H1 (cell line): ENCODE data around the gene CC2D2A. TPM values are rescaled to one million over a fixed set of nuclear protein-coding genes. Genes with fewer than 3 reads are reported as not detected.

Experiments
- CTCF ChIA-PET: fragments of 300-600 bp; sonication (Branson Sonifier 250); formaldehyde crosslinking; loops from one replicate; lab custom pipeline; 2021; ENCODE audit not compliant: partially characterized antibody; lab: Charles Lee
- POLR2A ChIA-PET: fragments of 300-600 bp; sonication (Branson Sonifier 250); formaldehyde crosslinking; loops from one replicate; lab custom pipeline; 2021; ENCODE audit warnings: inconsistent platforms; ENCODE audit not compliant: partially characterized antibody; lab: Charles Lee
- DNase-seq, 2 experiments: peaks; one replicate each; pipeline versions ENCODE4 v3.0.0 to v3.0.0-alpha.2; 2010 to 2022; ENCODE audit warnings: low spot score in 2 of 2, low read depth in 1 of 2, mixed read lengths in 1 of 2
- FAIRE-seq: peaks from 2 replicates; lab custom pipeline; 2011; peaks lifted over from hg19 to GRCh38; lab: Jason Lieb, UNC
- H2AFZ ChIP-seq: 2 replicates; pipeline ENCODE4 v1.8.1; 2012; ENCODE audit warnings: low read length, inconsistent platforms
- H2AK5ac ChIP-seq: 2 replicates; pipeline ENCODE4 v1.6.1; 2013; ENCODE audit warnings: low read depth, low read length
- H2BK120ac ChIP-seq: replicated peaks from 2 replicates; pipeline ENCODE3; 2013; ENCODE audit warnings: low read depth, low read length, inconsistent platforms
- H2BK12ac ChIP-seq: 2 replicates; pipeline ENCODE4 v1.6.1; 2013; ENCODE audit warnings: low read depth, low read length
- H2BK15ac ChIP-seq: 2 replicates; pipeline ENCODE4 v1.6.1; 2013; ENCODE audit warnings: low read length
- H2BK20ac ChIP-seq: 2 replicates; pipeline ENCODE4 v1.6.1; 2013; ENCODE audit warnings: low read length
- H2BK5ac ChIP-seq: 2 replicates; pipeline ENCODE4 v1.6.1; 2013; ENCODE audit warnings: low read depth, low read length
- H3K14ac ChIP-seq: 2 replicates; pipeline ENCODE4 v1.6.1; 2013; ENCODE audit warnings: inconsistent platforms; ENCODE audit not compliant: insufficient read length
- H3K18ac ChIP-seq: 2 replicates; pipeline ENCODE4 v1.6.1; 2013; ENCODE audit warnings: low read length; ENCODE audit errors: extremely low read depth
- H3K23ac ChIP-seq: 2 replicates; pipeline ENCODE4 v1.6.1; 2013; ENCODE audit warnings: inconsistent platforms; ENCODE audit not compliant: insufficient read length
- H3K23me2 ChIP-seq: 2 replicates; pipeline ENCODE4 v1.6.1; 2013; ENCODE audit warnings: low read depth, low read length
- H3K27ac ChIP-seq: 2 replicates; pipeline ENCODE4 v1.6.1; 2011; ENCODE audit warnings: low read depth, low read length, inconsistent platforms
- H3K27me3 ChIP-seq, 4 experiments: replicated peaks in 1 of 4; 1 replicate in 1 of 4; 2 replicates in 3 of 4; pipeline versions ENCODE4 v1.6.1 to v1.8.1; 2011 to 2013; ENCODE audit warnings: low read length in 3 of 4, mild to moderate bottlenecking in 3 of 4, inconsistent platforms in 2 of 4, mixed read lengths in 2 of 4, moderate library complexity in 1 of 4; ENCODE audit not compliant: control insufficient read depth in 3 of 4, insufficient read depth in 3 of 4; ENCODE audit errors: extremely low read depth in 1 of 4
- H3K36me3 ChIP-seq, 4 experiments: 2 replicates each; pipeline versions ENCODE4 v1.6.1 to v1.8.1; 2011 to 2013; ENCODE audit warnings: mild to moderate bottlenecking in 4 of 4, low read length in 3 of 4, moderate library complexity in 2 of 4, control low read depth in 1 of 4, inconsistent platforms in 1 of 4; ENCODE audit not compliant: insufficient read depth in 4 of 4, control insufficient read depth in 2 of 4
- H3K4ac ChIP-seq: replicated peaks from 2 replicates; pipeline ENCODE3; 2013; ENCODE audit warnings: low read length, low read depth, mixed read lengths, inconsistent platforms; ENCODE audit not compliant: insufficient read length
- H3K4me1 ChIP-seq, 4 experiments: replicated peaks in 1 of 4; 1 replicate in 1 of 4; 2 replicates in 3 of 4; pipeline versions ENCODE4 v1.6.1 to v1.8.1; 2011 to 2013; ENCODE audit warnings: low read length in 3 of 4, inconsistent platforms in 2 of 4, mixed read lengths in 1 of 4; ENCODE audit not compliant: insufficient read depth in 4 of 4, control insufficient read depth in 3 of 4
- H3K4me2 ChIP-seq, 2 experiments: 2 replicates each; pipeline versions ENCODE4 v1.6.1 to v1.8.1; 2011 to 2013; ENCODE audit warnings: low read depth in 2 of 2, low read length in 2 of 2, control low read depth in 1 of 2, inconsistent platforms in 1 of 2, mild to moderate bottlenecking in 1 of 2; ENCODE audit not compliant: insufficient read depth in 1 of 2
- H3K4me3 ChIP-seq, 4 experiments: fragments of 200-600, 300-600 bp in 1 of 4; sonication (generic), shearing (Covaris generic), sonication (Bioruptor Twin) in 1 of 4; 2 replicates each; pipeline versions ENCODE4 v1.5.1 to v1.8.1; 2011 to 2016; ENCODE audit warnings: low read length in 4 of 4, low read depth in 3 of 4, control low read depth in 2 of 4, inconsistent platforms in 2 of 4, mild to moderate bottlenecking in 2 of 4, mixed read lengths in 1 of 4, moderate library complexity in 1 of 4; ENCODE audit not compliant: insufficient read depth in 2 of 4; ENCODE audit errors: extremely low read depth in 1 of 4
- H3K56ac ChIP-seq: replicated peaks from 2 replicates; pipeline ENCODE3; 2013; ENCODE audit warnings: low read depth, mild to moderate bottlenecking, mixed read lengths, low read length, inconsistent platforms; ENCODE audit not compliant: insufficient read length
- H3K79me1 ChIP-seq: 2 replicates; pipeline ENCODE4 v1.6.1; 2013; ENCODE audit warnings: low read depth, low read length, control low read depth
- H3K79me2 ChIP-seq, 2 experiments: 2 replicates each; pipeline versions ENCODE4 v1.6.1 to v1.8.1; 2012 to 2013; ENCODE audit warnings: low read length in 2 of 2, mild to moderate bottlenecking in 2 of 2, inconsistent platforms in 1 of 2; ENCODE audit not compliant: insufficient read depth in 2 of 2, control insufficient read depth in 1 of 2
- H3K9ac ChIP-seq, 4 experiments: replicated peaks in 1 of 4; 1 replicate in 1 of 4; 2 replicates in 3 of 4; pipeline versions ENCODE4 v1.6.1 to v1.8.1; 2011 to 2013; ENCODE audit warnings: low read depth in 3 of 4, low read length in 3 of 4, control low read depth in 2 of 4, mild to moderate bottlenecking in 2 of 4, moderate library complexity in 2 of 4, inconsistent platforms in 1 of 4; ENCODE audit errors: extremely low read depth in 1 of 4
- H3K9me3 ChIP-seq, 2 experiments: 2 replicates each; pipeline versions ENCODE4 v1.6.1 to v1.8.1; 2012 to 2013; ENCODE audit warnings: mild to moderate bottlenecking in 2 of 2, moderate library complexity in 2 of 2, control low read depth in 1 of 2, inconsistent platforms in 1 of 2, low read depth in 1 of 2, low read length in 1 of 2, mixed read lengths in 1 of 2; ENCODE audit not compliant: insufficient read depth in 2 of 2
- H4K20me1 ChIP-seq, 2 experiments: replicated peaks in 1 of 2; 2 replicates each; pipeline versions ENCODE3 to v1.8.1; 2011 to 2013; ENCODE audit warnings: inconsistent platforms in 2 of 2, low read length in 2 of 2, mild to moderate bottlenecking in 1 of 2; ENCODE audit not compliant: insufficient read depth in 2 of 2, control insufficient read depth in 1 of 2
- H4K5ac ChIP-seq: 2 replicates; pipeline ENCODE4 v1.6.1; 2013; ENCODE audit warnings: low read length, low read depth, mixed read lengths, inconsistent platforms; ENCODE audit not compliant: insufficient read length
- H4K8ac ChIP-seq: 2 replicates; pipeline ENCODE4 v1.8.0; 2013; ENCODE audit warnings: mild to moderate bottlenecking, moderate library complexity, low read length, inconsistent platforms; ENCODE audit not compliant: insufficient read depth; ENCODE audit errors: extremely low read depth
- H4K91ac ChIP-seq: replicated peaks from 2 replicates; pipeline ENCODE3; 2013; ENCODE audit warnings: low read length, mixed read lengths, inconsistent platforms; ENCODE audit not compliant: insufficient read length
- BACH1 ChIP-seq: IDR thresholded peaks from 2 replicates; pipeline ENCODE4 v1.6.1; 2012; ENCODE audit warnings: low read length, improper control_type of control experiment
- CHD2 ChIP-seq: IDR thresholded peaks from 2 replicates; pipeline ENCODE4 v1.6.1; 2012; ENCODE audit warnings: low read length, improper control_type of control experiment
- EZH2 ChIP-seq: fragments of 200-600 bp; sonication (generic); IDR thresholded peaks from 2 replicates; pipeline ENCODE4 v1.7.1; 2012; ENCODE audit warnings: low read depth, mild to moderate bottlenecking, moderate library complexity, low read length, inconsistent platforms; ENCODE audit not compliant: severe bottlenecking
- NANOG ChIP-seq: IDR thresholded peaks from 2 replicates; pipeline ENCODE4 v1.6.1; 2011; ENCODE audit warnings: low read length, low read depth, mild to moderate bottlenecking, inconsistent platforms; ENCODE audit not compliant: insufficient read depth, poor library complexity, severe bottlenecking
- POLR2AphosphoS5 ChIP-seq: IDR thresholded peaks from 2 replicates; pipeline ENCODE4 v1.6.1; 2011; ENCODE audit warnings: low read depth, low read length
- SP1 ChIP-seq: IDR thresholded peaks from 2 replicates; pipeline ENCODE4 v1.6.1; 2011; ENCODE audit warnings: low read depth, low read length
- SP4 ChIP-seq: IDR thresholded peaks from 2 replicates; pipeline ENCODE4 v1.6.1; 2012; ENCODE audit warnings: low read length, inconsistent platforms
- SRF ChIP-seq: IDR thresholded peaks from 2 replicates; pipeline ENCODE4 v1.6.1; 2011; ENCODE audit warnings: mild to moderate bottlenecking, low read depth, low read length, moderate library complexity
- TEAD4 ChIP-seq: IDR thresholded peaks from 2 replicates; pipeline ENCODE4 v1.6.1; 2012; ENCODE audit warnings: low read depth, low read length, inconsistent platforms, mixed read lengths
- YY1 ChIP-seq: IDR thresholded peaks from 2 replicates; pipeline ENCODE4 v1.6.1; 2011; ENCODE audit warnings: low read depth, mild to moderate bottlenecking, low read length
- WGBS, 2 experiments: shearing (Covaris generic) in 1 of 2; methylation state at CpG; one replicate each; pipeline versions ENCODE4 v1.1.6 to v1.1.7; 2013 to 2015; ENCODE audit warnings: low lambda C conversion rate in 2 of 2, mixed read lengths in 2 of 2, inconsistent platforms in 1 of 2, low coverage in 1 of 2, missing lambda C conversion rate in 1 of 2; ENCODE audit not compliant: insufficient replicate concordance in 2 of 2, insufficient coverage in 1 of 2, insufficient read length in 1 of 2; ENCODE audit errors: extremely low coverage in 1 of 2, missing lambda C conversion rate in 1 of 2; 5-methylcytosine and 5-hydroxymethylcytosine counted together
- polyA plus RNA-seq, 7 experiments: library from polyadenylated mRNA; depleted of rRNA in 3 of 7; stranded (reverse) in 5 of 7; unstranded in 2 of 7; fragments of >200 nt in 5 of 7; fragments of 200-250 nt in 2 of 7; gene quantifications; 1 replicate in 5 of 7; 2 replicates in 1 of 7; 4 replicates in 1 of 7; pipeline versions ENCODE4 v1.2.1 to v1.2.3, GENCODE V29; 2011 to 2013; ENCODE audit warnings: missing spikeins in 2 of 7, mixed read lengths in 2 of 7
- total RNA-seq: library from RNA; stranded (reverse); fragmentation: NEBNext Ultra II Directional; extraction: Animal tissue kit (Norgen Biotek cat#: 25700); gene quantifications from 2 replicates; pipeline ENCODE4 v1.2.1, GENCODE V29; 2021
- TF ChIP-seq, protein P1 (sequence below): IDR thresholded peaks from 2 replicates; pipeline ENCODE4 v1.6.1; 2012; ENCODE audit warnings: inconsistent platforms
- TF ChIP-seq, protein P2 (sequence below): IDR thresholded peaks from 2 replicates; pipeline ENCODE4 v1.6.1; 2011; ENCODE audit warnings: low read depth, mild to moderate bottlenecking, low read length; ENCODE audit not compliant: insufficient read depth

The CC2D2A gene
- total and polyA plus RNA-seq, 2 of the 8 experiments (the other 6 are each of a cell fraction or from before 2014, with no cell fraction given), result 11.0 to 12.2 TPM

- no peak overlapping the region for H2BK120ac ChIP-seq
- no peak overlapping the region for H2BK15ac ChIP-seq
- ChIA-PET CTCF (interaction anchor here (0.6 to 3.2 kb wide), 4 partner anchors 10 to 32 kb away, joined by 3 to 11 read pairs (median 8); no protein-coding TSS in a partner anchor), POLR2A (interaction anchor here (0.5 kb wide), 1 partner anchor 168 kb away, joined by 3 read pairs; no protein-coding TSS in a partner anchor)
- no peak overlapping the region for H2AK5ac ChIP-seq
- H3K9me3 ChIP-seq, result no peaks in the 10 kb centered on the region
- no peak overlapping the region for H3K14ac ChIP-seq
- H3K9ac ChIP-seq, result no peak overlapping the region
- no peaks in the 10 kb centered on the region for H3K23me2 ChIP-seq
- no peaks in the 10 kb centered on the region for H3K36me3 ChIP-seq
- H3K79me1 ChIP-seq, result no peaks in the 10 kb centered on the region
- no peak overlapping the region for H3K56ac ChIP-seq
- H2BK5ac ChIP-seq, result no peak overlapping the region
- H4K5ac ChIP-seq, result no peak overlapping the region
- no peak overlapping the region for H3K4me2 ChIP-seq
- no peaks in the 10 kb centered on the region for H3K27me3 ChIP-seq
- no peak overlapping the region for H3K4me3 ChIP-seq
- H4K8ac ChIP-seq, result no peak overlapping the region
- WGBS, 2 experiments, result 93% methylated on average over 2 of the region's 2 CpGs; no CpG with 5 or more reads in 1 of the 2 experiments
- 0 out of 7 replicates have a peak, but pooled peaks cover 0 to 2% (median 0%) of the 10 kb centered on the region in 4 experiments for H3K4me1 ChIP-seq
- H4K20me1 ChIP-seq, result no peaks in the 10 kb centered on the region
- no peak overlapping the region for H2BK20ac ChIP-seq
- H2BK12ac ChIP-seq, result no peak overlapping the region
- DNase-seq, result no peak
- H3K18ac ChIP-seq, result no peak overlapping the region
- no peak for FAIRE-seq
- no peak overlapping the region for H4K91ac ChIP-seq
- no peaks in the 10 kb centered on the region for H3K79me2 ChIP-seq
- no peak overlapping the region for H2AFZ ChIP-seq
- H3K23ac ChIP-seq, result no peak overlapping the region
- H3K4ac ChIP-seq, result no peak overlapping the region
- no peak overlapping the region for H3K27ac ChIP-seq
- no peak for TF ChIP-seq BACH1
- no peak for TF ChIP-seq SP1
- TF ChIP-seq, protein P1, sequence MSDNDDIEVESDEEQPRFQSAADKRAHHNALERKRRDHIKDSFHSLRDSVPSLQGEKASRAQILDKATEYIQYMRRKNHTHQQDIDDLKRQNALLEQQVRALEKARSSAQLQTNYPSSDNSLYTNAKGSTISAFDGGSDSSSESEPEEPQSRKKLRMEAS, result no peak
- TF ChIP-seq SP4, result no peak
- TF ChIP-seq, protein P2, sequence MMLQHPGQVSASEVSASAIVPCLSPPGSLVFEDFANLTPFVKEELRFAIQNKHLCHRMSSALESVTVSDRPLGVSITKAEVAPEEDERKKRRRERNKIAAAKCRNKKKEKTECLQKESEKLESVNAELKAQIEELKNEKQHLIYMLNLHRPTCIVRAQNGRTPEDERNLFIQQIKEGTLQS, result no peak
- TF ChIP-seq CHD2, result no peak
- TF ChIP-seq EZH2, result no peak
- no peak for TF ChIP-seq NANOG
- no peak for TF ChIP-seq YY1
- no peak for TF ChIP-seq POLR2AphosphoS5
- no peak for TF ChIP-seq TEAD4
- TF ChIP-seq SRF, result no peak
Measured at GRCh38 chr4:15425520-15425919, 44.2 kb upstream of the CC2D2A start.
